Urinary bladder (tissue), 4 donors: ENCODE results near the gene GPR52. TPM values are rescaled to one million over a fixed set of nuclear protein-coding genes. Genes with fewer than 3 reads are reported as not detected.

ENCODE experiments used
- DNase-seq: peaks from one replicate; pipeline ENCODE4 v3.0.0-alpha.2; 2015; ENCODE audit errors: extremely low spot score
- H3K27ac ChIP-seq: one replicate; pipeline ENCODE4 v1.5.1; 2013; ENCODE audit warnings: low read depth, mild to moderate bottlenecking, moderate library complexity
- H3K36me3 ChIP-seq: one replicate; pipeline ENCODE4 v1.6.1; 2013; ENCODE audit warnings: mild to moderate bottlenecking, moderate library complexity; ENCODE audit not compliant: insufficient read depth
- H3K4me1 ChIP-seq: one replicate; pipeline ENCODE4 v1.6.1; 2013; ENCODE audit warnings: mild to moderate bottlenecking, moderate library complexity; ENCODE audit not compliant: insufficient read depth
- H3K4me3 ChIP-seq: one replicate; pipeline ENCODE4 v1.5.1; 2013; ENCODE audit warnings: low read depth, low read length
- WGBS: extraction: QIAGEN DNeasy Blood & Tissue Kit; methylation state at CpG from one replicate; pipeline ENCODE4 v1.1.7; 2013; 5-methylcytosine and 5-hydroxymethylcytosine counted together
- polyA plus RNA-seq: library from polyadenylated mRNA; stranded (reverse); fragments of 200-250 nt; gene quantifications from one replicate; pipeline ENCODE4 v1.2.3, GENCODE V29; 2013
- total RNA-seq: library from RNA; depleted of rRNA; stranded (reverse); fragments of >200 nt; gene quantifications from one replicate; pipeline ENCODE4 v1.2.3, GENCODE V29; 2014
- donor health status: healthy with polysubstance abuse.
- donor health status: healthy.

Gene GPR52
- total and polyA plus RNA-seq, 2 donors, result 4.4 TPM; not detected in 1

DNA sequence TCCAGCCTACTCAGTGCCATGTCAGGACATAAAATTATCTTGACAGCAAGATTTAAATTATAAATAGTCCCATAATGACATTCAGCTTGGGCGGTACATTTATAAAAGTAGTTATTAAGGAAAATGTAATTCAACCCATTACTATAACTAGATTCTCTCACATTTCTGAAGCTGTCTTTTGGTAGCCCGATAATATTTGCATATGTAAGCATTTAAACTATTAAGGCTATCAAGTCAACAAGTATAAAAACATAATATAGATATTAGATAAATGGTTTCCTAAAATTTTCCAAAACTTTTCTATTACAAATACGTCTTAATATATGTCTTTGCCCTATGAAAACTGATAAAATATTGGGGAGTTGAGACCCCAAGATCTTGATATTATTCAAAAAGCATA, 21.6 kb upstream of the GPR52 start:
- Histone ChIP-seq H3K36me3 (no peaks in the 10 kb centered on the region), H3K4me3 (no peak overlapping the region), H3K4me1 (no peaks in the 10 kb centered on the region), H3K27ac (no peak overlapping the region)
- WGBS, result 93% methylated on average over 3 of the region's 3 CpGs
- DNase-seq, result no peak

DNA sequence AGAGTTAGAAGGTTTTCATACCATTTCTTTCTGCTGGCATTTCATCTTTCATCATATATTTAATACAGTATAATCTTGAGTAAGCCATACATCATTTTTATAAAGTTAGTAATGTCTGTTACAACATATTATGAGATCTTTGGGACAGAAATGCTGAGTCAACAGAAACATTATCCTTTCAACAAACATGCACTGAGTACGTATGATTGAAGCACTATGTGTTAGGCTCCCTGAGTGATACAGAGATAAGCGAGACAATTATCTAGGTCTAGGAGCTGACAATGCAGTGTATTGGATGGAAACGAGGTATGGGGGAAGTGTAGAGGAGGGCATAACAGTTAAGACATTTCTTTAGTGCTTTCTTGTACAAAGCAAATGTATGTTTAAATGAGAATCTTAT, 19.7 kb upstream of the GPR52 start:
- 59% methylated on average over 3 of the region's 3 CpGs for WGBS

DNA sequence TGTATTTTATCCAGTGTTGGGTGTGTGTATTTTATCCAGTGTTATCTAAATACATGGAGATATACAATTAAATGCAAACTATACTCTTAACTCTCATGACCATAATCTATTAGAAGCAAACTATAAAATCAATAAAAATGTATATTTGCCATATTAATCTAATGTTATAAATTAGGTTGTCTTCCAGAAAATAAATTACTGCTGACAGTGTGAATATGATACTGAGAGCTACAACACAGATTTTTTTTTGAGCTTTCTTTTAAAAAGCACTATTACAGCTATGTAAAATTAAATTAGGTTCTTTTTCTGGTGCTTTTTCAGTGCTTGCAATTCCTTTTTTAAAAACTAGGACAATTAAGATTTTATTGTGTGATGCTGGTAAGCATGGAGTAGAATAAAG, 19.0 kb upstream of the GPR52 start:
- Histone ChIP-seq H3K36me3 (no peaks in the 10 kb centered on the region), H3K4me3 (no peak overlapping the region), H3K27ac (no peak overlapping the region), H3K4me1 (no peaks in the 10 kb centered on the region)
- DNase-seq, result no peak

More for the DNA sequence above, 19.7 kb upstream of the GPR52 start:
- Histone ChIP-seq H3K4me1 (no peaks in the 10 kb centered on the region), H3K27ac (no peak overlapping the region), H3K36me3 (no peaks in the 10 kb centered on the region), H3K4me3 (no peak overlapping the region)
- DNase-seq, result no peak

DNA sequence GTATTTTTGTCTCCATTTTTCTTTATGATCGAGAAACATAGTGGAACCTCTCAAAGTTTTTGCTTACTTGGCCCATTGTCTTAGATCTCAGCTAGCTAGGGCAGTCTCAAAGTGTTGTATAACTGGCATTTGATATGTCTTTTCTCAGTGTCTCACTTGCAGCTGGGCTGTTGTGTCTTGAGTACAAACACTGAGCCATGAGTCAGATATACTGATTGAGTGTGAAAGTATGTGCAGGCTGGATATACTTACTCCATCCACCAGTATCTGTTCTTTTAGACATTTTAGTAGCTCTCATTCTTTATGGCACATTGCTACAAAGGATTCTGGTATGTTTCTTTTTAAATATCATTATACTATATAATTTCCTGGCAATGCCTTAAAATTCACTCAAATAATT, 14.3 kb upstream of the GPR52 start:
- no peak for DNase-seq
- no peak overlapping the region for H3K4me3 ChIP-seq
- no peaks in the 10 kb centered on the region for H3K36me3 ChIP-seq
- no peak overlapping the region for H3K27ac ChIP-seq
- no peaks in the 10 kb centered on the region for H3K4me1 ChIP-seq
- 97% methylated on average over 1 of the region's 1 CpG for WGBS

DNA sequence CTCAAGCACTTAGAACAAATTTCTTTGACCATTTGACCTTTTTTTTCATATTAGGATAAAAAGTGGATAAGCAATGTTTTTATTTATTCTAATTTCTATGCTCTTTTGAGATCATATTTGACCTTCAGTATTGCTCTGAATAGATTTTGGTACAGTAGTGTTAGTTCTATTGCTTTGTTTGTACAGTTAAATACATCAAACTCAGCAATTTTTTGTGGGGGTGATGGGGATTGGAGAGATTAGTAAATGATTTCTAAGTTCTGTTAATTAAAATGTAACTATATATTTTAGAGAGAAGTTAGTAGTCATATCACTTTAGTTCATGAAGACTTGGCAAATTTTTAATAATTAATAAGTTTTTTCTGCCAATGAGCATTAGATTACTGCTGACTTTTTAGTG, 2.4 kb upstream of the GPR52 start:
- no peak overlapping the region for H3K27ac ChIP-seq
- no peaks in the 10 kb centered on the region for H3K36me3 ChIP-seq
- no peaks in the 10 kb centered on the region for H3K4me1 ChIP-seq
- DNase-seq, result no peak
- no peak overlapping the region for H3K4me3 ChIP-seq

DNA sequence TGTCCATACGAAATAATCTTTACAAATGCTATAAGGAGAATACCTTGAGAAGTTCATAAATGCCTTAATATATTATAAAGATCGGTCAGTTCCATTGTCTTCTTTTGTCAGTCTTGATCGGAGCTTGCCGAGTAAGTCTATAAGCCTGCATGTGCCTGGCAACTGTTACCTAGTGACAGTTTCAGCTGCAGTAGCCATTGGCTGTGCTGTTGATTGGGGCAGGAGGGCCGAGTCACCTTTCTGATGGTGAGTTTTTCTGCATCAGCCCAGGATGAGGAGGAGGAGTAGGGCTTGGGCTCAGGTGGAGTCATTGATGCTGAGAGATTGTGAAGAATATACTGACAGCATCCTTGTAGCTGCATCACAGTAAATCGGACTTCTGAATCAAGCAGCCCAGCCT, 1.9 kb upstream of the GPR52 start:
- Histone ChIP-seq H3K4me1 (no peaks in the 10 kb centered on the region), H3K4me3 (no peak overlapping the region), H3K27ac (no peak overlapping the region), H3K36me3 (no peaks in the 10 kb centered on the region)
- WGBS, result 84% methylated on average over 6 of the region's 6 CpGs
- no peak for DNase-seq

DNA sequence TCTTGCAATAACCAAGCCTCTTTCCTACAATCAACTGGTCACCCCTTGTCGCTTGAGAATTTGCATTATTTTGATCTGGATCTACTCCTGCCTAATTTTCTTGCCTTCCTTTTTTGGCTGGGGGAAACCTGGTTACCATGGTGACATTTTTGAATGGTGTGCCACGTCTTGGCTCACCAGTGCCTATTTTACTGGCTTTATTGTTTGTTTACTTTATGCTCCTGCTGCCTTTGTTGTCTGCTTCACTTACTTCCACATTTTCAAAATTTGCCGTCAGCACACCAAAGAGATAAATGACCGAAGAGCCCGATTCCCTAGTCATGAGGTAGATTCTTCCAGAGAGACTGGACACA, 743 bp downstream of the GPR52 start:
- Histone ChIP-seq H3K4me3 (no peak overlapping the region), H3K27ac (no peak overlapping the region), H3K4me1 (no peaks in the 10 kb centered on the region), H3K36me3 (no peaks in the 10 kb centered on the region)
- WGBS, result 74% methylated on average over 5 of the region's 5 CpGs
- no peak for DNase-seq

DNA sequence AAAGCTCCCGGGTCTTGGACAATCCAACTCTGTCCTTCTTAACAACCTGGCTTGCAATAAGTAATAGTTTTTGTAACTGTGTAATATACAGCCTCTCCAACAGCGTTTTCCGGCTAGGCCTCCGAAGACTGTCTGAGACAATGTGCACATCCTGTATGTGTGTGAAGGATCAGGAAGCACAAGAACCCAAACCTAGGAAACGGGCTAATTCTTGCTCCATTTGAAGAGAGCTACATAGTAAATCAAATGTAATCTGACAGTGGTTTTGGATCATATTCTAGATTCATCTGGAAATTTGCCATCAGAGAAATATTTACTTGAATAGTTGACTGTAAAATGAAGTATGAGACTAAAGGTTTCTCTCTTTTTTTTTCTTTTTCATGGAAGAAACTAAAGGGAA, 1.2 kb downstream of the GPR52 start:
- no peak overlapping the region for H3K27ac ChIP-seq
- no peaks in the 10 kb centered on the region for H3K36me3 ChIP-seq
- 33% methylated on average over 5 of the region's 5 CpGs for WGBS
- no peak for DNase-seq
- no peak overlapping the region for H3K4me3 ChIP-seq
- no peaks in the 10 kb centered on the region for H3K4me1 ChIP-seq

DNA sequence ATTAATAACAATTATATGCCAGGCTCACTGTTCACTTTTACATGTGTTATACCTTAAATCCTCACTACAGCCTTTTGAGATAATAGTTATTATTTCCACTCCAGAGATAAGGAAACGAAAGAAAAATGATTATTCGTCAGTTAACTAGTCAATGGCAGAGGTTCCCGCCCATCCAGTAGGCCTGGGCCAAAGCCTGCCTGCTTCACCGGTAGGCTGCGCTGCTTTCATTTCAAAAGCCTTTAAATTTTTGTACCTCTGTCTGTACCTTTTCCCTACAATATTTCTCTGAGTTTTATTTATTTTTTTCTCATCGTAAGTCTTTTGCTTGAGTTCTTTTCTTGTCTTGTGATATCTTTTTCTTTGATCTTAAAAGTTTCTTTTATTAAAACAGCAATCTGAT, 3.6 kb downstream of the GPR52 start:
- no peak overlapping the region for H3K4me3 ChIP-seq
- DNase-seq, result no peak
- H3K4me1 ChIP-seq, result no peaks in the 10 kb centered on the region
- no peaks in the 10 kb centered on the region for H3K36me3 ChIP-seq
- H3K27ac ChIP-seq, result no peak overlapping the region
- 87% methylated on average over 6 of the region's 6 CpGs for WGBS

DNA sequence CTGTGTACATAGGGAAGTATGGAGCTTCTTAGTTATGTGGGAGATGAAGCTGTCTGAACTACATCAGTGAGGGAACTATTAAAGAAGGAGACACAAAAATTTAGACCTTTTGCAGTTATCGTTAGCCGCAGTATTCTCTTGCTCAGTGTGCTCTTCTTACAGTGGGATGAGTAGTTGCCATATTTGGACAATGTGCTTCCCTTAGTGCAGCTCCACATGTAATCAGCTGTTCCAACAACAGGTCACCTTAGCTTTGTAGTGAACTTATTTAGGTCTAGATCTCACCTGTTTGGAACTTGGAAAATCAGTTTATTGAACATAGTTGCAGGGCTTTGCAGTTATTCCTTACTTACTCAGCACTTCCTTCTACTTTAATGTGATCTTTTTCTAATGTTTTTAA, 18.1 kb downstream of the GPR52 start:
- H3K27ac ChIP-seq, result no peak overlapping the region
- H3K36me3 ChIP-seq, result no peaks in the 10 kb centered on the region
- no peak overlapping the region for H3K4me3 ChIP-seq
- H3K4me1 ChIP-seq, result no peaks in the 10 kb centered on the region
- 92% methylated on average over 2 of the region's 2 CpGs for WGBS
- no peak for DNase-seq

DNA sequence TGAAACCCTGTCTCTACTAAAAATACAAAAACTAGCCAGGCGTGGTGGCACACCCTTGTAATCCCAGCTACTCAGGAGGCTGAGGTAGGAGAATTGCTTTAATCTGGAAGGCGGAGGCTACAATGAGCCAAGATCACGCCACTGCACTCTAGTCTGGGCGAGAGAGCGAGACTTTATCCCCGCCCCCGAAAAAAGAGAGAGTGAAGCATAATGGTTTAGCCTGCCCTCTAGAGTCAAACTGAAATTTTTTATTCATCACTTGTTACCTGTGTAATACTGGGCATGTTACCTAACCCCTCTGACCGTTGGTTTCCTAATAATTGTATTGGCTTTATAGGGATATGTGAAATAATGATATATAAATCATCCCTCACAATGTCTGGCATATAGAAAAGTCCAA, 18.8 kb downstream of the GPR52 start:
- Histone ChIP-seq H3K27ac (no peak overlapping the region), H3K4me1 (no peaks in the 10 kb centered on the region), H3K4me3 (no peak overlapping the region), H3K36me3 (no peaks in the 10 kb centered on the region)
- 94% methylated on average over 8 of the region's 8 CpGs for WGBS
- no peak for DNase-seq

DNA sequence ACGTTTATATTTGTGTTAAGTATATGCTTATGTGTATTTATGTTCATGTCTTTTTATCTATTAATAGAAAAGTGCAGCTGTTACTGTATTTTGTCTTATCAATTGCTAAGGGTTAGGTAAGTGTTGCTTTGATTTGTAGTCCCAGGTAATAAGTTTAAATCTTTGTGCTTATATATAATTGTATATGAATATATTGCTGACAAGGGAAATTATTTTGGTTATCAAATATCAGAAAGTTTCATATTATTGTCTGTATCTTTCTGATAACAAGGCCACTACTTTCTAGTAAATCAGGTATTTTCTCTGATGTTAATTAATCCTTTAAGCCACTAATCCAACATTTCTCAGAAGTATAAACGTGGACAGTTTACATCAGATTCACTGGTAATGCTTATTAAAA, 21.3 kb downstream of the GPR52 start:
- WGBS, result 53% methylated on average over 2 of the region's 2 CpGs
- no peak for DNase-seq
- no peaks in the 10 kb centered on the region for H3K36me3 ChIP-seq
- no peak overlapping the region for H3K4me3 ChIP-seq
- H3K27ac ChIP-seq, result no peak overlapping the region
- H3K4me1 ChIP-seq, result no peaks in the 10 kb centered on the region

DNA sequence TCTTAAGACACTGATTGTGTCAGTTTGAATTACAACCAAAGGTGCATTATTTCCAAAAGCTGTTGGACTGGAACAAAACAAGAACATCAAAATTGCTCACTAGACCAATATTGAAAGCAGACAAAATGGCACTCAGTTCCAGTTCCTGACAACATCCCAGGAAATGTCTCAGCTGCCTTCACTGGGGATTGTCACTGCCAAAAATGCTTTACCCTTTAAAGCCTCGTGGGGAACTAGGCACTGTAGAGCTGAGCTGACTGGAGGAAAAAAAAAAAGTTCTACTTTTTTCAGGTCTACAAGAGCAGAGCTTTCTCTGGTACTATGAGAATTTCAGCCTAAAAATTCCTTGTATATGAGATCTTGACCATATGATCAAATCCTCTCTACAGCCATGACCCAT, 21.9 kb downstream of the GPR52 start:
- H3K27ac ChIP-seq, result no peak overlapping the region
- no peak for DNase-seq
- 23% methylated on average over 1 of the region's 1 CpG for WGBS
- H3K36me3 ChIP-seq, result no peaks in the 10 kb centered on the region
- no peak overlapping the region for H3K4me3 ChIP-seq
- H3K4me1 ChIP-seq, result no peaks in the 10 kb centered on the region

DNA sequence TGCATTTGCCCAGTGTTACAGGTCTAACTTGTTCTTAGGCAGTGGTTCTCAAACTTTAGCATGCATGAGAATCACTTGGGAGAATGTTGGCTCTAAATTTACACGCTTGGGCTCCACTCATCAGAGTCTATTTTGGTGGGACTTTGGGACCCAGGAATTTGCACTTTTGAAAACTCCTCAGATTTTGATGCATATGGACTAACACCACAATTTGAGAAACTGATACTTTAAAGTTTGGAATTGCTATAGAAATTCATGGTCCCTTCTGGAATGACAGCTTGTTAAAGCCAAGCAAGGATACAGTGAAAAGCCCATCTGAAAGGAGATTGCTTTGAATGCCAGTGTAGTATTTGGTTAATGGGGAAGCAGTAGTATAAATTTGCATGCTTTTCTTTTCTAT, 31.5 kb downstream of the GPR52 start:
- Histone ChIP-seq H3K4me3 (no peak overlapping the region), H3K36me3 (no peaks in the 10 kb centered on the region), H3K27ac (no peak overlapping the region), H3K4me1 (no peaks in the 10 kb centered on the region)
- no peak for DNase-seq
- 100% methylated on average over 1 of the region's 1 CpG for WGBS

DNA sequence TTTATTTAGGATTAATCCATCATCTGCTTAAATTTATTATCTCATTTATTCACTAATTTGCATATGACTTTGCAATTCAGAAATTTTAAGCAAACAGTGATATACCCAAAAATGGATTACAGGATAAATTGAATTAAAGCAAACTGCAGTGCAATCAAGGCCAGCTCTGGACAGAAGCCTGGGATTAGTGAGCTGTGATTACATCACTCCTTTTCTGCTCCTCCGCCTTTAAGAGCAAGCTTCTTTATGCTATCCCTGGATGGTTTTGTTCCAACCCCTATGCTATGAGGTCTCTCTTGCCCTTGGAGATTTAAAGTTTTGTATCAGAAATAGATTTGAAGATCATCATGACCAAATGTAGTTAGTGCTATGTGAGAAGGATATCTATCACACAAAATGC, 32.6 kb downstream of the GPR52 start:
- WGBS, result 59% methylated on average over 1 of the region's 1 CpG
- H3K4me1 ChIP-seq, result no peaks in the 10 kb centered on the region
- no peak overlapping the region for H3K27ac ChIP-seq
- no peak overlapping the region for H3K4me3 ChIP-seq
- no peaks in the 10 kb centered on the region for H3K36me3 ChIP-seq
- no peak for DNase-seq
